ENCODE results near the gene RREB1.

GRCh38 chr6:7148100-7148822 is 40.5 kb downstream of the RREB1 start:
- TF ChIP-seq EZH2 (IDR thresholded peaks at IDR 0.05; ENCODE audit: insufficient read depth, low read length) (no peak), CTCF (IDR thresholded peaks at IDR 0.05; ENCODE audit: insufficient read depth, low read depth, low read length) (no peak)
